ENCODE results near the gene CDK1. TPM values are rescaled to one million over a fixed set of nuclear protein-coding genes. Genes with fewer than 3 reads are reported as not detected.

The CDK1 gene
- polyA plus RNA-seq, 4 donors = 2.7 to 38.1 (median 18.8) TPM

GRCh38 chr10:60734226-60734625 is 44.1 kb upstream of the CDK1 start:
- Histone ChIP-seq H3K9me3 (ENCODE audit: control insufficient read depth in 2 of 2, insufficient read depth in 1 of 2, low read depth in 1 of 2, low read length in 1 of 2) (no peaks in the 10 kb centered on the region), H3K4me3 (ENCODE audit: low read depth in 1 of 3, low read length in 3 of 3) (no peak overlapping the region), H3K4me1 (ENCODE audit: control insufficient read depth in 3 of 3, insufficient read depth in 2 of 3, low read depth in 1 of 3, low read length in 2 of 3) (peaks cover 4 to 5% (median 4%) of the 10 kb centered on the region in 3 donors), H3K27me3 (ENCODE audit: control insufficient read depth in 3 of 3, insufficient read depth in 3 of 3, low read length in 3 of 3) (no peaks in the 10 kb centered on the region), H3K27ac (ENCODE audit: low read depth in 1 of 3, low read length in 2 of 3) (no peak overlapping the region), H3K36me3 (ENCODE audit: control insufficient read depth in 3 of 3, insufficient read depth in 2 of 3, low read depth in 1 of 3, low read length in 3 of 3) (no peaks in the 10 kb centered on the region)
- WGBS, 3 donors = 79 to 93% (median 83%) methylated on average over 3 of the region's 3 CpGs
- DNase-seq (no peak), FAIRE-seq (no peak)

- Histone ChIP-seq H3K4me1 (ENCODE audit: control insufficient read depth in 3 of 3, insufficient read depth in 2 of 3, low read depth in 1 of 3, low read length in 2 of 3) (peaks cover 4 to 5% (median 4%) of the 10 kb centered on the region in 3 donors), H3K27ac (ENCODE audit: low read depth in 1 of 3, low read length in 2 of 3) (no peak overlapping the region), H3K27me3 (ENCODE audit: control insufficient read depth in 3 of 3, insufficient read depth in 3 of 3, low read length in 3 of 3) (no peaks in the 10 kb centered on the region), H3K9me3 (ENCODE audit: control insufficient read depth in 2 of 2, insufficient read depth in 1 of 2, low read depth in 1 of 2, low read length in 1 of 2) (no peaks in the 10 kb centered on the region), H3K36me3 (ENCODE audit: control insufficient read depth in 3 of 3, insufficient read depth in 2 of 3, low read depth in 1 of 3, low read length in 3 of 3) (no peaks in the 10 kb centered on the region), H3K4me3 (ENCODE audit: low read depth in 1 of 3, low read length in 3 of 3) (no peak overlapping the region)
- 26 to 74% (median 45%) methylated on average over 2 of the region's 2 CpGs for WGBS, 3 donors
- DNase-seq (no peak), FAIRE-seq (no peak)
Measured at GRCh38 chr10:60735244-60735643, 43.0 kb upstream of the CDK1 start.

- Histone ChIP-seq H3K27ac (ENCODE audit: low read depth in 1 of 3, low read length in 2 of 3) (no peak overlapping the region), H3K4me1 (ENCODE audit: control insufficient read depth in 3 of 3, insufficient read depth in 2 of 3, low read depth in 1 of 3, low read length in 2 of 3) (peaks cover 4 to 5% (median 4%) of the 10 kb centered on the region in 3 donors), H3K36me3 (ENCODE audit: control insufficient read depth in 3 of 3, insufficient read depth in 2 of 3, low read depth in 1 of 3, low read length in 3 of 3) (no peaks in the 10 kb centered on the region), H3K9me3 (ENCODE audit: control insufficient read depth in 2 of 2, insufficient read depth in 1 of 2, low read depth in 1 of 2, low read length in 1 of 2) (no peaks in the 10 kb centered on the region), H3K4me3 (ENCODE audit: low read depth in 1 of 3, low read length in 3 of 3) (no peak overlapping the region), H3K27me3 (ENCODE audit: control insufficient read depth in 3 of 3, insufficient read depth in 3 of 3, low read length in 3 of 3) (no peaks in the 10 kb centered on the region)
- FAIRE-seq = no peak
- WGBS, 3 donors = 74 to 84% (median 81%) methylated on average over 5 of the region's 5 CpGs
- no peak for DNase-seq
Measured at GRCh38 chr10:60737242-60737641, 41.0 kb upstream of the CDK1 start.

GRCh38 chr10:60739558-60739957 is 38.7 kb upstream of the CDK1 start:
- Histone ChIP-seq H3K9me3 (ENCODE audit: control insufficient read depth in 2 of 2, insufficient read depth in 1 of 2, low read depth in 1 of 2, low read length in 1 of 2) (no peaks in the 10 kb centered on the region), H3K4me1 (ENCODE audit: control insufficient read depth in 3 of 3, insufficient read depth in 2 of 3, low read depth in 1 of 3, low read length in 2 of 3) (no peaks in the 10 kb centered on the region), H3K27me3 (ENCODE audit: control insufficient read depth in 3 of 3, insufficient read depth in 3 of 3, low read length in 3 of 3) (no peaks in the 10 kb centered on the region), H3K4me3 (ENCODE audit: low read depth in 1 of 3, low read length in 3 of 3) (no peak overlapping the region), H3K27ac (ENCODE audit: low read depth in 1 of 3, low read length in 2 of 3) (no peak overlapping the region), H3K36me3 (ENCODE audit: control insufficient read depth in 3 of 3, insufficient read depth in 2 of 3, low read depth in 1 of 3, low read length in 3 of 3) (no peaks in the 10 kb centered on the region)
- DNase-seq (no peak), FAIRE-seq (peak; percentile 30)

- DNase-seq = no peak
- Histone ChIP-seq H3K27me3 (ENCODE audit: control insufficient read depth in 3 of 3, insufficient read depth in 3 of 3, low read length in 3 of 3) (no peaks in the 10 kb centered on the region), H3K36me3 (ENCODE audit: control insufficient read depth in 3 of 3, insufficient read depth in 2 of 3, low read depth in 1 of 3, low read length in 3 of 3) (no peaks in the 10 kb centered on the region), H3K4me3 (ENCODE audit: low read depth in 1 of 3, low read length in 3 of 3) (no peak overlapping the region), H3K27ac (ENCODE audit: low read depth in 1 of 3, low read length in 2 of 3) (no peak overlapping the region), H3K9me3 (ENCODE audit: control insufficient read depth in 2 of 2, insufficient read depth in 1 of 2, low read depth in 1 of 2, low read length in 1 of 2) (no peaks in the 10 kb centered on the region), H3K4me1 (ENCODE audit: control insufficient read depth in 3 of 3, insufficient read depth in 2 of 3, low read depth in 1 of 3, low read length in 2 of 3) (no peaks in the 10 kb centered on the region)
- FAIRE-seq = no peak
- WGBS, 3 donors = 91 to 99% (median 94%) methylated on average over 3 of the region's 3 CpGs
Measured at GRCh38 chr10:60742512-60742911, 35.8 kb upstream of the CDK1 start.

- Histone ChIP-seq H3K27ac (ENCODE audit: low read depth in 1 of 3, low read length in 2 of 3) (no peak overlapping the region), H3K4me1 (ENCODE audit: control insufficient read depth in 3 of 3, insufficient read depth in 2 of 3, low read depth in 1 of 3, low read length in 2 of 3) (no peaks in the 10 kb centered on the region), H3K4me3 (ENCODE audit: low read depth in 1 of 3, low read length in 3 of 3) (no peak overlapping the region), H3K36me3 (ENCODE audit: control insufficient read depth in 3 of 3, insufficient read depth in 2 of 3, low read depth in 1 of 3, low read length in 3 of 3) (no peaks in the 10 kb centered on the region), H3K9me3 (ENCODE audit: control insufficient read depth in 2 of 2, insufficient read depth in 1 of 2, low read depth in 1 of 2, low read length in 1 of 2) (no peaks in the 10 kb centered on the region), H3K27me3 (ENCODE audit: control insufficient read depth in 3 of 3, insufficient read depth in 3 of 3, low read length in 3 of 3) (no peaks in the 10 kb centered on the region)
- 50 to 65% (median 56%) methylated on average over 2 of the region's 2 CpGs for WGBS, 3 donors
- FAIRE-seq = no peak
- no peak for DNase-seq
Measured at GRCh38 chr10:60747817-60748469, 30.3 kb upstream of the CDK1 start.

GRCh38 chr10:60753152-60753551 is 25.1 kb upstream of the CDK1 start:
- Histone ChIP-seq H3K27me3 (ENCODE audit: control insufficient read depth in 3 of 3, insufficient read depth in 3 of 3, low read length in 3 of 3) (no peaks in the 10 kb centered on the region), H3K4me1 (ENCODE audit: control insufficient read depth in 3 of 3, insufficient read depth in 2 of 3, low read depth in 1 of 3, low read length in 2 of 3) (peaks cover 0 to 3% (median 0%) of the 10 kb centered on the region in 3 donors), H3K9me3 (ENCODE audit: control insufficient read depth in 2 of 2, insufficient read depth in 1 of 2, low read depth in 1 of 2, low read length in 1 of 2) (no peaks in the 10 kb centered on the region), H3K36me3 (ENCODE audit: control insufficient read depth in 3 of 3, insufficient read depth in 2 of 3, low read depth in 1 of 3, low read length in 3 of 3) (no peaks in the 10 kb centered on the region), H3K27ac (ENCODE audit: low read depth in 1 of 3, low read length in 2 of 3) (no peak overlapping the region), H3K4me3 (ENCODE audit: low read depth in 1 of 3, low read length in 3 of 3) (no peak overlapping the region)
- FAIRE-seq (no peak), DNase-seq (no peak)
- WGBS, 3 donors = 92 to 95% (median 92%) methylated on average over 1 of the region's 1 CpG

- Histone ChIP-seq H3K27ac (ENCODE audit: low read depth in 1 of 3, low read length in 2 of 3) (no peak overlapping the region), H3K9me3 (ENCODE audit: control insufficient read depth in 2 of 2, insufficient read depth in 1 of 2, low read depth in 1 of 2, low read length in 1 of 2) (no peaks in the 10 kb centered on the region), H3K4me3 (ENCODE audit: low read depth in 1 of 3, low read length in 3 of 3) (no peak overlapping the region), H3K27me3 (ENCODE audit: control insufficient read depth in 3 of 3, insufficient read depth in 3 of 3, low read length in 3 of 3) (no peaks in the 10 kb centered on the region), H3K36me3 (ENCODE audit: control insufficient read depth in 3 of 3, insufficient read depth in 2 of 3, low read depth in 1 of 3, low read length in 3 of 3) (no peaks in the 10 kb centered on the region), H3K4me1 (ENCODE audit: control insufficient read depth in 3 of 3, insufficient read depth in 2 of 3, low read depth in 1 of 3, low read length in 2 of 3) (peaks cover 0 to 3% (median 0%) of the 10 kb centered on the region in 3 donors)
- 19 to 67% (median 38%) methylated on average over 5 of the region's 5 CpGs for WGBS, 3 donors
- peak in 1 of 2 donors; percentile 33 for DNase-seq
- no peak for FAIRE-seq
Measured at GRCh38 chr10:60753817-60754216, 24.5 kb upstream of the CDK1 start.

GRCh38 chr10:60757420-60757895 is 20.8 kb upstream of the CDK1 start:
- DNase-seq (no peak), FAIRE-seq (no peak)
- Histone ChIP-seq H3K36me3 (ENCODE audit: control insufficient read depth in 3 of 3, insufficient read depth in 2 of 3, low read depth in 1 of 3, low read length in 3 of 3) (no peaks in the 10 kb centered on the region), H3K4me3 (ENCODE audit: low read depth in 1 of 3, low read length in 3 of 3) (no peak overlapping the region), H3K27ac (ENCODE audit: low read depth in 1 of 3, low read length in 2 of 3) (no peak overlapping the region), H3K4me1 (ENCODE audit: control insufficient read depth in 3 of 3, insufficient read depth in 2 of 3, low read depth in 1 of 3, low read length in 2 of 3) (peaks cover 0 to 3% (median 0%) of the 10 kb centered on the region in 3 donors), H3K27me3 (ENCODE audit: control insufficient read depth in 3 of 3, insufficient read depth in 3 of 3, low read length in 3 of 3) (no peaks in the 10 kb centered on the region), H3K9me3 (ENCODE audit: control insufficient read depth in 2 of 2, insufficient read depth in 1 of 2, low read depth in 1 of 2, low read length in 1 of 2) (peaks cover 0 to 2% of the 10 kb centered on the region in 2 donors)
- WGBS, 3 donors = 33 to 61% (median 54%) methylated on average over 3 of the region's 3 CpGs

Measured in small intestine (tissue), 7 donors.